ENCODE data around the gene M1AP.

M1AP gene

DNA sequence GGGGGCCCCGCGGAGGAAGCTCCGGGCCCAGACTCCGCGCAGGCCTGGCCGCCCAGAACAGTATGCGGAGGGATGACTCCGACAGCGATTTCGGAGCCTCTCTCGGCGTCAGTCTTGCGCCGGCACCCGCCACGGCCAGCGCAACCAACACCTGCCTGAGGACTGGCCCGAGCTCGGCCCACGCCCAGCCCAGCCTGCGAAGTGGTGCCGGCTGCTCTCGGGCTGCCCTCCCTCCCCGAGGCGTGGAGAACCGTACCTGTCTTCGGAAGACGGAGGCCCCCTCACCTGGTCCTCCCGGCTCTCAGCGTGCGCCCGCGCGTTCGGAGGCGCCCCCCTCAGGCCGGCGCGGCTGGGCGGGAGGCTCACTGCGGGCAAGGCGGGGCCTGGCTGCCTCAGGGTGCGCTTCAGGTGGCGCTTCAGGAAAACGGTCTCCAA is at the start of gene M1AP:
Gene M1AP, minus strand, starts transcription at position 322 of the 435 bp plus-strand sequence. CDS start 8,055 bp downstream, outside the sequence.
- no peak for DNase-seq (ENCODE audit: low read depth)
- TF ChIP-seq CTCF (conservative IDR thresholded peaks at IDR 0.05; ENCODE audit: control insufficient read depth, insufficient read depth, low read depth, low read length): no peak
- no peak within 1 kb of the TSS for H3K4me3 ChIP-seq (ENCODE audit: control insufficient read depth, low read depth, low read length)

- peak; percentile 44 for DNase-seq (ENCODE audit: low read depth)
- no peak overlapping the region for H3K4me3 ChIP-seq (ENCODE audit: control insufficient read depth, low read depth, low read length)
- TF ChIP-seq CTCF (conservative IDR thresholded peaks at IDR 0.05; ENCODE audit: control insufficient read depth, insufficient read depth, low read depth, low read length): no peak
Measured at GRCh38 chr2:74696829-74697228, 48.7 kb upstream of the M1AP start.

DNA sequence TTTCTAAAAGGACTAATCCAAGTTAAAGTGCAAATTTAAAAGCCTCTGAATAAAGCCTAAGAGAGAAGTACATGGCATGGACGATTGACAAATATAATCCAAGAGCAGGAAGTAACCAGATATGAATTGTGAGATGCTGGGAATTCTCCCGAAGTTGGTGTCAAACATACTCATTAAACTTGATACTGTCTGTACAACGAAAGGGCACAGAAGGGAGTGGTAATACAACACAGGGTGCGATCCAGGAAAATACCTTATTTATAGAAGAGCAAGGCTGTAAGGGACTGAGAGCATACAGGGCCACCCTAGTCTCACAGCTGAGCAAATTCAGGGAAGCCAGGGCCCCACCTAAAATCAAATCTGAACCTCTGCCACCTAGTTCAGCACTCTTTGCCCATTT is 47.5 kb upstream of the M1AP start:
- DNase-seq (ENCODE audit: low read depth): no peak
- TF ChIP-seq CTCF (conservative IDR thresholded peaks at IDR 0.05; ENCODE audit: control insufficient read depth, insufficient read depth, low read depth, low read length): no peak
- no peak overlapping the region for H3K4me3 ChIP-seq (ENCODE audit: control insufficient read depth, low read depth, low read length)

GRCh38 chr2:74694281-74694680 is 46.2 kb upstream of the M1AP start:
- no peak overlapping the region for H3K4me3 ChIP-seq (ENCODE audit: control insufficient read depth, low read depth, low read length)
- no peak for DNase-seq (ENCODE audit: low read depth)
- no peak for TF ChIP-seq CTCF (conservative IDR thresholded peaks at IDR 0.05; ENCODE audit: control insufficient read depth, insufficient read depth, low read depth, low read length)

- no peak for DNase-seq (ENCODE audit: low read depth)
- TF ChIP-seq CTCF (conservative IDR thresholded peaks at IDR 0.05; ENCODE audit: control insufficient read depth, insufficient read depth, low read depth, low read length): no peak
- H3K4me3 ChIP-seq (ENCODE audit: control insufficient read depth, low read depth, low read length): no peak overlapping the region
Measured at GRCh38 chr2:74693668-74694067, 45.5 kb upstream of the M1AP start.

- no peak overlapping the region for H3K4me3 ChIP-seq (ENCODE audit: control insufficient read depth, low read depth, low read length)
Measured at GRCh38 chr2:74693213-74693612, 45.1 kb upstream of the M1AP start.

More at GRCh38 chr2:74693213-74693612, 45.1 kb upstream of the M1AP start:
- DNase-seq (ENCODE audit: low read depth): no peak
- no peak for TF ChIP-seq CTCF (conservative IDR thresholded peaks at IDR 0.05; ENCODE audit: control insufficient read depth, insufficient read depth, low read depth, low read length)
